Tibial artery (tissue), 4 donors: ENCODE data around the gene FNBP1.
A peak's percentile ranks its signal among the peaks of the same experiment; 100 is the strongest.

Experiments
- DNase-seq, 2 donors: peaks; one replicate each; pipeline ENCODE4 v3.0.0-alpha.2; 2019
- H3K27ac ChIP-seq, 2 donors: fragments of 200-600 bp; sonication (generic) in 1 of 2; 1 replicate in 1 of 2; 2 replicates in 1 of 2; pipeline ENCODE4 v1.5.1; 2018 to 2019; ENCODE audit warnings: mild to moderate bottlenecking in 1 of 2
- H3K27me3 ChIP-seq, 2 donors: fragments of 200-600 bp; sonication (generic) in 1 of 2; one replicate each; pipeline versions ENCODE4 v1.5.1 to v1.6.0; 2016 to 2019
- H3K36me3 ChIP-seq, 3 donors: fragments of 200-600 bp; sonication (generic) in 2 of 3; one replicate each; pipeline ENCODE4 v1.5.1; 2016 to 2019; ENCODE audit warnings: mild to moderate bottlenecking in 2 of 3
- H3K4me1 ChIP-seq, 4 donors: fragments of 200-600 bp; sonication (generic) in 2 of 4; 1 replicate in 3 of 4; 2 replicates in 1 of 4; pipeline ENCODE4 v1.5.1; 2016 to 2019
- H3K4me3 ChIP-seq, 2 donors: fragments of 200-600 bp; sonication (generic) in 1 of 2; 1 replicate in 1 of 2; 2 replicates in 1 of 2; pipeline ENCODE4 v1.5.1; 2018 to 2019; ENCODE audit warnings: mild to moderate bottlenecking in 2 of 2
- H3K9me3 ChIP-seq, 3 donors: fragments of 200-600 bp; sonication (generic) in 1 of 3; one replicate each; pipeline ENCODE4 v1.5.1; 2016 to 2019
- intact Hi-C: fragments of 100-400 bp; cut with DNase I; formaldehyde crosslinking; loops from one replicate; pipeline ENCODE4 v1.15.0; 2023; ENCODE audit warnings: low total_unique reads
- TF ChIP-seq, protein P1 (sequence below), 2 experiments: fragments of 200-600 bp in 1 of 2; fragments of 450-650 bp in 1 of 2; IDR thresholded peaks; one replicate each; pipeline ENCODE4 v1.5.1; 2017 to 2019; ENCODE audit warnings: antibody characterized with exemption in 2 of 2, mild to moderate bottlenecking in 1 of 2, moderate library complexity in 1 of 2

FNBP1 gene

DNA sequence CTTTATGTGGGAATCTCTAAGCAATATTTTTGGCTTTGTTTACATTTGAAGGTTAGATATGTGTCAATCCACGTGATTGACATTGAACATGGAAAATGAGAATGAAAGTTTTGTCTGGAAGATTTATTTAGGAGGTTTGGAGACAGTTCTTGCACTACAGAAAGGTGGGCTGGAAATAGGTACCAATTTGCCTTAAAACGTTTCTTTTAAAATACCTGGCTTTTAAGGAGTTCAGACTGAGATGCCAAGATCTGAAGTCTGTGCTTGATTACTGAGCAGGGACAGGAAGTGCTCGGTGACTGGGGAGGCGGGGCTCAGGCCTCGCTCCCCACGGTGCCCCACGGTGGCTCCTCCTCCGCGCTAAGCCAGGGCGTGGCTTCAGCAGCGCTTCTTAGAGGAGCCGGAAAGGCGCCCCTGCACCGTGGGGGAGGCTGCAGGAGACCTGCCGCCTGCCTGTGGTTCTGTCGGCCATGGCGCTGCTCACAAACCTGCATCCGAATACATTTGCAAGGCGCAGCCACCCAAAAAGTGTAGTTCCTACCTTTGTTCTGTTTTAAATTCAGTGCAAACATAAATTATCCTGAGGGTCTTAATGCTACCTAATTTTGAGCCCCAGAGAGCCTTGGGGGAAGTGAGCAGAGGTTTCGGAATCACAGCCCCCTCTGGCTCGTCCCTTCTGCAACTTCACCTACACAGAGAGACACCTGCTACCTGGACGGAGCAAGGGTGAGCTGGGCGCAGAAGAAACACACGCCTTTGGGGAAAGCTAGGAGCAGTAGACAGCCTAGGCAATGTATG, 158.6 kb downstream of the FNBP1 start:
- DNase-seq = peak; percentile 88 to 94
- Histone ChIP-seq H3K36me3 (peaks cover 12 to 37% (median 14%) of the 10 kb centered on the region in 3 donors), H3K4me1 (peaks cover 0 to 33% (median 32%) of the 10 kb centered on the region in 4 donors), H3K9me3 (no peaks in the 10 kb centered on the region), H3K27me3 (no peaks in the 10 kb centered on the region), H3K4me3 (peak overlapping the region; percentile 40 to 46), H3K27ac (peak overlapping the region; percentile 73 to 85)
- TF ChIP-seq, protein P1, sequence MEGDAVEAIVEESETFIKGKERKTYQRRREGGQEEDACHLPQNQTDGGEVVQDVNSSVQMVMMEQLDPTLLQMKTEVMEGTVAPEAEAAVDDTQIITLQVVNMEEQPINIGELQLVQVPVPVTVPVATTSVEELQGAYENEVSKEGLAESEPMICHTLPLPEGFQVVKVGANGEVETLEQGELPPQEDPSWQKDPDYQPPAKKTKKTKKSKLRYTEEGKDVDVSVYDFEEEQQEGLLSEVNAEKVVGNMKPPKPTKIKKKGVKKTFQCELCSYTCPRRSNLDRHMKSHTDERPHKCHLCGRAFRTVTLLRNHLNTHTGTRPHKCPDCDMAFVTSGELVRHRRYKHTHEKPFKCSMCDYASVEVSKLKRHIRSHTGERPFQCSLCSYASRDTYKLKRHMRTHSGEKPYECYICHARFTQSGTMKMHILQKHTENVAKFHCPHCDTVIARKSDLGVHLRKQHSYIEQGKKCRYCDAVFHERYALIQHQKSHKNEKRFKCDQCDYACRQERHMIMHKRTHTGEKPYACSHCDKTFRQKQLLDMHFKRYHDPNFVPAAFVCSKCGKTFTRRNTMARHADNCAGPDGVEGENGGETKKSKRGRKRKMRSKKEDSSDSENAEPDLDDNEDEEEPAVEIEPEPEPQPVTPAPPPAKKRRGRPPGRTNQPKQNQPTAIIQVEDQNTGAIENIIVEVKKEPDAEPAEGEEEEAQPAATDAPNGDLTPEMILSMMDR (IDR thresholded peaks at IDR 0.05) = no peak
- intact Hi-C loops = loop anchor here (2.0 to 10.0 kb wide), 4 partner anchors 47 to 173 kb away; partner anchors contain the start of genes C9orf78, FNBP1 and USP20

DNA sequence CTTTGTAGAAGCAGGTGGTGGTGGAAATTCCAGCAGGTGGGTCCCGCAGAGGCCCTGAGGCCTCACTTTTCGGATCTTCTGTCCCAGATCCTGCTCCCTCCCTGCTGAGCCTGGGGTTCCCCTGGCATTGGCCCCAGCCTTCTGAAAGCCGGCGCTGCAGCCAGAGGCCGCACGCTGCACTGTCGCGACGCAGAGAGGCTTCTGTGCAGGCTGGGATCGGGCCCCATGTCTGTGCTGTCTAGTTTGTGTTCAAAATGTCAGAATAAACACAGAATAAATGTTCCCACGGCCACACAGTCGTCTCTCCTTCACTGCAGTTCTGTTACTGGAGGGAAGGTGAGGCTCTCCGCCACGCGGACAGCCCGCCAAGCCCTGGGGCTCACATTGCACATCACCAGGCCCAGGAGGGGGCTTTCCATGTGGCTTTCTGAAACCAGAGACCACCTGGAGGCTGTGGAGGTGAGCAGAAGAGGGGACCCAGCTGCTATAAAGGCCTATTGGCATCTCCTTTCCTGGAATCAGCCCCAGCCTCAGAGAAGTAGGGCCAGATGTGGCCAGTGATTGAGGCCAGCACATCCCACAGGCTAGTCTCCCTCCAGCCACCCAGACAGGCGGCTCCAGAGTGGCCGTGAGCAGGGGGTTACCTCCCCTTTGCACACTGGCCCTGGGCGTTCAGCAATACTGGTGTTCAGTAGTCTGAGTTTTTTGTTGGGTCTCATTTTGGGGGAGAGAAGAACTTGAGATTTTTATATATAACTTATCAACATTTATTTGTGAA, 161.3 kb downstream of the FNBP1 start:
- H3K27ac ChIP-seq = no peak overlapping the region
- H3K4me3 ChIP-seq = no peak overlapping the region
- peaks cover 0 to 30% (median 29%) of the 10 kb centered on the region in 4 donors for H3K4me1 ChIP-seq
- peaks cover 0 to 22% (median 14%) of the 10 kb centered on the region in 3 donors for H3K36me3 ChIP-seq
- no peak for DNase-seq
- intact Hi-C loops = loop anchor here (5.0 to 10.0 kb wide), 2 partner anchors 44 to 63 kb away; partner anchors contain the start of genes C9orf78 and USP20
- TF ChIP-seq, protein P1 (IDR thresholded peaks at IDR 0.05) = no peak
- H3K27me3 ChIP-seq = no peaks in the 10 kb centered on the region
- H3K9me3 ChIP-seq = no peaks in the 10 kb centered on the region

DNA sequence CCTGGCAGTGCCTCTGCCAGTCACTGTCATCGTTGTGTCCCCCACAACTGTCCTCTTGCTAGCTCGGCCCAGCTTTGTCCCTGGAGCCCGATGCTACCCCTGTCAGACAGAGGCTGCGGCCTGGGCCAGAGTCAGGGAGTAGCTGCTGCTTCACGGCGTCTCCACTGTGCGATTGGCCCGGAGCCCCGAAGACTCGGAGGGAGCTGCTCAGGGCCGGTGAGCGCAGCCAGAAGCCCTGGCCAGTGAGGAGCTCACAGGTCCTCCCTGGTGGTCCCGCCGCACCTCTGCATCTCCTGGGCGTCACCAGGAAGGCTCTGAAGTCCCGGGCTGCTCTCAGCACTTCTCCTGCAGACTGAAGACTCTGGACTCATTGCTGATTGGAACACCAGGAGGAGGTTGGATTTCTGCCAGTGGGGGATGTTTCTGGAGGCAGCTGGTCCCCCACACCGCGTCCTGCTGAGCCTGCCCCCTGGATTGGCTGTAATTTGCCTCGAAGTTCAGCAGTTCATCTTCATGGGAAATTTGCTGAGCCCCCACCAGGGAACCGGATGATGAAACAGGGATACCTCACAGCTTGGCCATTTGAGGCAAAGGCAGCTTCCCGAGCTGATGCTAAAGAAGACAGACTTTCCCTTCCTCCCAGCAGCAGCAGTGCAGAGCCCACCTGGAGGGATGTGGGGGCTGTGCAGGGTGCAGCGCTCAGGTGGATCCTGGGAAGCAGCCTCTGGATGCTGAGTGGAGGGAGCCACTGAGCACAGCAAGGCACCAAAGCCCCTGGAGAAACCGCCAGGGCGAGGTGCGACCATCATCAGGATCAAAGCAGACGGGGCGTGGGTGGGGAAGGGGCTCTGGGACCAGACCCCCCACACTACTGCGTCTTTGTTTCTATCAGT, 162.1 kb downstream of the FNBP1 start:
- H3K4me3 ChIP-seq = no peak overlapping the region
- TF ChIP-seq, protein P1 (IDR thresholded peaks at IDR 0.05) = no peak
- peaks cover 0 to 22% (median 18%) of the 10 kb centered on the region in 3 donors for H3K36me3 ChIP-seq
- intact Hi-C loops = loop anchor here (5.0 to 10.0 kb wide), 2 partner anchors 44 to 64 kb away; partner anchors contain the start of genes C9orf78 and USP20
- H3K9me3 ChIP-seq = no peaks in the 10 kb centered on the region
- DNase-seq = no peak
- H3K27ac ChIP-seq = no peak overlapping the region
- no peaks in the 10 kb centered on the region for H3K27me3 ChIP-seq
- H3K4me1 ChIP-seq = peaks cover 0 to 22% (median 21%) of the 10 kb centered on the region in 4 donors

DNA sequence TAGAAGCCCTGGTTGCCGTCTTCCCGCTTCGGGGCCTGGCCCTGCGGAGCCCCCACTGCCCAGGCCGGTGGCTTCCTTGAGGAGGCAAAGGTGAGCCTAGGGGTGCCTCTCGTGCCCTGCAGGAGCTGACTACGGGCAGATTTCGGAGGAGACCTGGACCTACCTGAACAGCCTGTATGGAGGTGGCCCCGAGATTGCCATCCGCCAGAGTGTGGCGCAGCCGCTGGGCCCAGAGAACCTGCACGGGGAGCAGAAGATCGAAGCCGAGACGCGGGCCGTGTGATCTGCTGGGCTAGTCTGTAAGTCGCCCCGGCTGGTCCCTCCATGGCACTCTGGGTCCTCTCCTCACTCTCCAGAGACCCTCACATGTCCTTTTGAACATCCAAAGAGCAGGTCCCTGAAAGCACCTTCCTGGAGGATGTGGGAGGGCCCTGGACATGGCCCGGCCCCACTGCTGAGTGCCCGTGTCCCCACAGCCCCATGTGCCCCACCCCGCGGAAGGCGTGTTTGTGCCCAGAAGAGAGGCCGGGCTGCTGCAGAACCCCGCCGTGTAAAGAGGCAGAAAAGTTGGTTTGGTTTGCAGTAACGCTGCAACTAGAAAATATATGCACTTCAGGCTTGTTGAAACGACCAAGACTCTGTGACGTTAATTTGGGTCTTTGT, 162.9 kb downstream of the FNBP1 start:
- Histone ChIP-seq H3K9me3 (no peaks in the 10 kb centered on the region), H3K4me1 (peaks cover 0 to 16% (median 15%) of the 10 kb centered on the region in 4 donors), H3K27ac (no peak overlapping the region), H3K4me3 (no peak overlapping the region), H3K36me3 (peaks cover 0 to 25% (median 22%) of the 10 kb centered on the region in 3 donors), H3K27me3 (no peaks in the 10 kb centered on the region)
- DNase-seq = no peak
- TF ChIP-seq, protein P1 (IDR thresholded peaks at IDR 0.05) = no peak
- intact Hi-C loops = loop anchor here (5.0 to 10.0 kb wide), 2 partner anchors 43 to 65 kb away; partner anchors contain the start of genes C9orf78 and USP20
